PC-3 (cell line): Measurements from ENCODE around the gene SEMA5A. TPM values are rescaled to one million over a fixed set of nuclear protein-coding genes. Genes with fewer than 3 reads are reported as not detected.
A peak's percentile ranks its signal among the peaks of the same experiment; 100 is the strongest.

Experiments used
- ATAC-seq: fragments of 200-7000 bp; cut with Tn5 transposase; 2 replicates; pipeline ENCODE4 v1.9.1; 2020; ENCODE audit warnings: mild to moderate bottlenecking, moderate library complexity
- BruUV-seq: library from RNA; stranded (reverse); fragments of 400-500 nt; replicated peaks from 2 replicates; lab custom pipeline; 2021; lab: Mats Ljungman, UMichigan
- CTCF ChIA-PET: fragments of 300-600 bp; sonication (Branson Sonifier 250); formaldehyde crosslinking; loops from one replicate; lab custom pipeline; 2022; ENCODE audit warnings: antibody characterized with exemption; lab: Charles Lee
- POLR2A ChIA-PET: fragments of 300-600 bp; sonication (Branson Sonifier 250); formaldehyde crosslinking; loops from one replicate; lab custom pipeline; 2022; ENCODE audit warnings: antibody characterized with exemption; ENCODE audit not compliant: unreplicated experiment; lab: Charles Lee
- DNase-seq: peaks from one replicate; pipeline ENCODE4 v3.0.0-alpha.2; 2015
- H2AFZ ChIP-seq: fragments of 300-600 bp; sonication (generic); 2 replicates; pipeline ENCODE4 v1.6.0; 2016; ENCODE audit warnings: antibody characterized with exemption, low read length
- H3F3A ChIP-seq: fragments of 300-600 bp; sonication (generic); one replicate; pipeline ENCODE4 v1.6.0; 2017; ENCODE audit warnings: antibody characterized with exemption, low read length, control low read depth, mild to moderate bottlenecking; ENCODE audit not compliant: unreplicated experiment
- H3K27ac ChIP-seq: fragments of 300-600 bp; sonication (generic); 2 replicates; pipeline ENCODE4 v1.5.1; 2016; ENCODE audit warnings: mild to moderate bottlenecking, low read length
- H3K27me3 ChIP-seq: fragments of 300-600 bp; sonication (generic); 2 replicates; pipeline ENCODE4 v1.6.1; 2016; ENCODE audit warnings: low read length, mixed read lengths
- H3K36me3 ChIP-seq: fragments of 300-600 bp; sonication (generic); 2 replicates; pipeline ENCODE4 v1.6.1; 2016; ENCODE audit warnings: low read depth, mixed run types, low read length, mixed read lengths
- H3K4me1 ChIP-seq: fragments of 300-600 bp; sonication (generic); 2 replicates; pipeline ENCODE4 v1.5.1; 2016; ENCODE audit warnings: low read length; ENCODE audit not compliant: insufficient read depth
- H3K4me2 ChIP-seq: fragments of 300-600 bp; sonication (generic); 2 replicates; pipeline ENCODE4 v1.6.0; 2016; ENCODE audit warnings: low read length
- H3K4me3 ChIP-seq: fragments of 300-600 bp; sonication (generic); 2 replicates; pipeline ENCODE4 v1.5.1; 2016; ENCODE audit warnings: mild to moderate bottlenecking, low read length, mixed read lengths
- H3K79me2 ChIP-seq: fragments of 300-600 bp; sonication (generic); 2 replicates; pipeline ENCODE4 v1.6.1; 2017; ENCODE audit warnings: low read length, mixed read lengths
- H3K9ac ChIP-seq: fragments of 300-600 bp; sonication (generic); 2 replicates; pipeline ENCODE4 v1.6.0; 2016; ENCODE audit warnings: mild to moderate bottlenecking, low read length
- H3K9me2 ChIP-seq: fragments of 300-600 bp; sonication (generic); replicated peaks from 2 replicates; pipeline ENCODE4 v1.6.1; 2016; ENCODE audit warnings: mixed run types, low read length, mixed read lengths
- H3K9me3 ChIP-seq: fragments of 300-600 bp; sonication (generic); 2 replicates; pipeline ENCODE4 v1.6.1; 2016; ENCODE audit warnings: low read length, mixed read lengths
- H4K20me1 ChIP-seq: fragments of 300-600 bp; sonication (generic); 2 replicates; pipeline ENCODE4 v1.6.1; 2016; ENCODE audit warnings: low read length, mixed read lengths
- CTCF ChIP-seq: fragments of 300-600 bp; sonication (generic); conservative IDR thresholded peaks from 2 replicates; pipeline ENCODE4 v1.5.1; 2017; ENCODE audit warnings: antibody characterized with exemption, low read depth, mild to moderate bottlenecking, low read length
- EZH2 ChIP-seq: fragments of 300-600 bp; sonication (generic); IDR thresholded peaks from one replicate; pipeline ENCODE4 v1.6.1; 2017; ENCODE audit warnings: antibody characterized with exemption, mild to moderate bottlenecking, low read length; ENCODE audit not compliant: unreplicated experiment
- EZH2phosphoT487 ChIP-seq: fragments of 300-600 bp; sonication (generic); IDR thresholded peaks from 2 replicates; pipeline ENCODE4 v1.6.1; 2018; ENCODE audit warnings: mild to moderate bottlenecking, antibody characterized with exemption, low read length, borderline replicate concordance
- intact Hi-C: fragments of 100-400 bp; cut with micrococcal nuclease; formaldehyde crosslinking; loops from 2 replicates; pipeline ENCODE4 v1.9.0; 2023
- total RNA-seq: library from RNA; depleted of rRNA; stranded (reverse); fragments of >200 nt; gene quantifications from 2 replicates; pipeline ENCODE4 v1.2.3, GENCODE V29; 2014

The SEMA5A gene
- total RNA-seq, 1 experiment from 2014 or later = 4.4 TPM

- Histone ChIP-seq H3K36me3 (no peaks in the 10 kb centered on the region), H3K4me3 (no peak overlapping the region), H3K27me3 (no peaks in the 10 kb centered on the region), H3K79me2 (no peaks in the 10 kb centered on the region), H3K4me2 (peak overlapping the region; percentile 70), H3K27ac (peak overlapping the region; percentile 30), H4K20me1 (no peaks in the 10 kb centered on the region), H3K4me1 (peaks cover 43% of the 10 kb centered on the region), H3F3A (peaks cover 9% of the 10 kb centered on the region), H3K9ac (no peak overlapping the region), H3K9me3 (no peaks in the 10 kb centered on the region), H2AFZ (no peak overlapping the region), H3K9me2 (no peaks in the 10 kb centered on the region; the same call in 1 of the 2 replicates)
- peak; percentile 13; the same call in 1 of the 2 replicates for ATAC-seq
- DNase-seq = peak; percentile 63
- BruUV-seq = no TSS peak
- no peak for TF ChIP-seq CTCF
- TF ChIP-seq EZH2 = no peak
- no peak for TF ChIP-seq EZH2phosphoT487
- POLR2A ChIA-PET = no interaction called here
- intact Hi-C loops = loop anchor here (2.0 kb wide), 2 partner anchors 29 to 107 kb away; no protein-coding TSS in a partner anchor
- CTCF ChIA-PET = no interaction called here
Measured at GRCh38 chr5:9347541-9348295, 198.2 kb downstream of the SEMA5A start.

GRCh38 chr5:9347032-9347431 is 198.8 kb downstream of the SEMA5A start:
- no TSS peak for BruUV-seq
- H3K9me3 ChIP-seq = no peaks in the 10 kb centered on the region
- ATAC-seq (no peak), DNase-seq (no peak)
- no peak overlapping the region for H3K27ac ChIP-seq
- ChIA-PET CTCF (interaction anchor here (0.6 kb wide), 1 partner anchor 8 kb away, joined by 4 read pairs; no protein-coding TSS in a partner anchor), POLR2A (no interaction called here)
- peaks cover 9% of the 10 kb centered on the region for H3F3A ChIP-seq
- no peaks in the 10 kb centered on the region for H3K27me3 ChIP-seq
- no peak overlapping the region for H3K4me2 ChIP-seq
- no peak overlapping the region for H2AFZ ChIP-seq
- no peak for TF ChIP-seq CTCF
- TF ChIP-seq EZH2phosphoT487 = no peak
- TF ChIP-seq EZH2 = no peak
- H3K9me2 ChIP-seq = no peaks in the 10 kb centered on the region; the same call in 1 of the 2 replicates
- H4K20me1 ChIP-seq = no peaks in the 10 kb centered on the region
- intact Hi-C loops = no loop called here
- H3K79me2 ChIP-seq = no peaks in the 10 kb centered on the region
- H3K36me3 ChIP-seq = no peaks in the 10 kb centered on the region
- H3K9ac ChIP-seq = no peak overlapping the region
- H3K4me3 ChIP-seq = no peak overlapping the region
- H3K4me1 ChIP-seq = peaks cover 44% of the 10 kb centered on the region

GRCh38 chr5:9344751-9345240 is 201.1 kb downstream of the SEMA5A start:
- ATAC-seq (no peak), DNase-seq (no peak)
- no peaks in the 10 kb centered on the region for H3K27me3 ChIP-seq
- H3K36me3 ChIP-seq = no peaks in the 10 kb centered on the region
- peaks cover 9% of the 10 kb centered on the region for H3F3A ChIP-seq
- no peaks in the 10 kb centered on the region for H3K9me3 ChIP-seq
- H2AFZ ChIP-seq = no peak overlapping the region
- no peak overlapping the region for H3K9ac ChIP-seq
- intact Hi-C loops = no loop called here
- no TSS peak for BruUV-seq
- H3K9me2 ChIP-seq = no peaks in the 10 kb centered on the region
- H3K27ac ChIP-seq = no peak overlapping the region
- H4K20me1 ChIP-seq = no peaks in the 10 kb centered on the region
- CTCF ChIA-PET = no interaction called here
- POLR2A ChIA-PET = no interaction called here
- H3K4me3 ChIP-seq = no peak overlapping the region
- H3K4me2 ChIP-seq = no peak overlapping the region
- TF ChIP-seq EZH2 (no peak), EZH2phosphoT487 (no peak), CTCF (no peak)
- H3K79me2 ChIP-seq = no peaks in the 10 kb centered on the region
- peaks cover 36% of the 10 kb centered on the region for H3K4me1 ChIP-seq
